Liver (tissue), 10 donors: ENCODE measurements around the gene CHKA. TPM values are rescaled to one million over a fixed set of nuclear protein-coding genes. Genes with fewer than 3 reads are reported as not detected.

ENCODE experiments used
- DNase-seq: peaks from one replicate; pipeline ENCODE4 v3.0.0-alpha.2; 2017; ENCODE audit warnings: low spot score
- H3K27ac ChIP-seq, 2 donors: one replicate each; pipeline ENCODE4 v1.7.0; 2013; ENCODE audit warnings: inconsistent platforms in 2 of 2, low read length in 2 of 2, control low read depth in 1 of 2, low read depth in 1 of 2, mild to moderate bottlenecking in 1 of 2
- H3K27me3 ChIP-seq, 4 donors: one replicate each; pipeline versions ENCODE4 v1.6.1 to v1.7.0; 2013; ENCODE audit warnings: low read length in 3 of 4, inconsistent platforms in 1 of 4, mild to moderate bottlenecking in 1 of 4, moderate library complexity in 1 of 4; ENCODE audit not compliant: control insufficient read depth in 4 of 4, insufficient read depth in 4 of 4
- H3K36me3 ChIP-seq, 4 donors: one replicate each; pipeline versions ENCODE4 v1.6.1 to v1.7.0; 2013; ENCODE audit warnings: low read length in 3 of 4, mild to moderate bottlenecking in 3 of 4, low read depth in 1 of 4, moderate library complexity in 1 of 4; ENCODE audit not compliant: control insufficient read depth in 4 of 4, insufficient read depth in 3 of 4
- H3K4me1 ChIP-seq, 4 donors: one replicate each; pipeline versions ENCODE4 v1.6.1 to v1.7.0; 2013; ENCODE audit warnings: low read length in 3 of 4, mild to moderate bottlenecking in 3 of 4, moderate library complexity in 1 of 4; ENCODE audit not compliant: control insufficient read depth in 4 of 4, insufficient read depth in 4 of 4
- H3K4me3 ChIP-seq, 3 donors: one replicate each; pipeline versions ENCODE4 v1.6.1 to v1.7.0; 2013; ENCODE audit warnings: low read length in 3 of 3, control low read depth in 1 of 3, low read depth in 1 of 3, mild to moderate bottlenecking in 1 of 3
- H3K9ac ChIP-seq, 2 donors: one replicate each; pipeline ENCODE4 v1.7.0; 2013; ENCODE audit warnings: low read length in 2 of 2, mild to moderate bottlenecking in 2 of 2, moderate library complexity in 2 of 2, control low read depth in 1 of 2, low read depth in 1 of 2
- H3K9me3 ChIP-seq, 4 donors: one replicate each; pipeline versions ENCODE4 v1.6.1 to v1.7.0; 2013; ENCODE audit warnings: low read length in 3 of 4; ENCODE audit not compliant: control insufficient read depth in 4 of 4
- FOXA2 ChIP-seq: IDR thresholded peaks from 2 replicates; pipeline ENCODE4 v1.6.1; 2016; ENCODE audit warnings: antibody characterized with exemption
- WGBS: extraction: QIAGEN DNeasy Blood & Tissue Kit; methylation state at CpG from one replicate; pipeline ENCODE4 v1.1.7; 2013; 5-methylcytosine and 5-hydroxymethylcytosine counted together
- polyA plus RNA-seq, 2 donors: library from polyadenylated mRNA; stranded (reverse) in 1 of 2; unstranded in 1 of 2; fragments of 200-250 nt in 1 of 2; fragments of >200 nt in 1 of 2; fragmentation: Nextera tagmentation in 1 of 2; extraction: Ambion mirVana in 1 of 2; gene quantifications; one replicate each; pipeline versions ENCODE4 v1.2.1 to v1.2.3, GENCODE V29; 2013 to 2015
- small RNA-seq: library from RNA; depleted of rRNA; stranded (forward); fragments of <200 nt; gene quantifications from one replicate; pipeline ENCODE3, GENCODE V24; 2014
- total RNA-seq, 2 donors: library from RNA; depleted of rRNA; stranded (reverse); fragments of >200 nt; gene quantifications; one replicate each; pipeline ENCODE4 v1.2.3, GENCODE V29; 2014
- donor health status: healthy.
- donor health status: healthy.
- donor health status: healthy.
- donor health status: healthy.
- donor health status: healthy.

CHKA gene
- total and polyA plus RNA-seq, 4 donors = 11.4 to 41.9 (median 17.3) TPM

GRCh38 chr11:68002938-68003845 lies 118.0 kb downstream of the CHKA start:
- 24% methylated on average over 86 of the region's 86 CpGs for WGBS
- Histone ChIP-seq H3K9ac (no peak overlapping the region), H3K9me3 (no peaks in the 10 kb centered on the region), H3K27me3 (no peaks in the 10 kb centered on the region), H3K4me1 (peaks cover 0 to 7% (median 3%) of the 10 kb centered on the region in 4 donors), H3K4me3 (peak overlapping the region in 2 of 3 donors; percentile 66 to 83), H3K36me3 (peaks cover 0 to 2% (median 0%) of the 10 kb centered on the region in 4 donors), H3K27ac (peak overlapping the region; percentile 36 to 57)
- no peak for TF ChIP-seq FOXA2
- no peak for DNase-seq

Small RNA genes lying within 50 kb of the gene (small RNA-seq; reads per million reads assigned to genes)
- not detected for gene MIR6753

Other genes with a start within 250 kb of the CHKA start
- 10 to 100 TPM; 16.5 to 19.1 TPM for gene UNC93B1, start 117.3 kb downstream of the CHKA start, total RNA-seq
- gene UNC93B1, start 117.3 kb downstream of the CHKA start, polyA plus RNA-seq = 10 to 100 TPM in 1 of 2 donors, 1 to 10 TPM in 1; 9.2 to 13.6 TPM
- gene ALDH3B1, start 111.1 kb downstream of the CHKA start, total RNA-seq = 1 to 10 TPM; 3.3 to 7.1 TPM
- 1 to 10 TPM; 1.6 to 3.6 TPM for gene ALDH3B1, start 111.1 kb downstream of the CHKA start, polyA plus RNA-seq
- gene NDUFS8, start 90.7 kb downstream of the CHKA start, total RNA-seq = 10 to 100 TPM; 61.2 to 89.8 TPM
- 100 to 1,000 TPM; 122 to 148 TPM for gene NDUFS8, start 90.7 kb downstream of the CHKA start, polyA plus RNA-seq
- gene TCIRG1, start 82.4 kb downstream of the CHKA start, total RNA-seq = 10 to 100 TPM; 32.2 to 96.1 TPM
- 10 to 100 TPM; 42.6 to 46.4 TPM for gene TCIRG1, start 82.4 kb downstream of the CHKA start, polyA plus RNA-seq
- gene KMT5B, start 91.9 kb upstream of the CHKA start, total RNA-seq = 10 to 100 TPM; 17.9 to 33.8 TPM
- gene KMT5B, start 91.9 kb upstream of the CHKA start, polyA plus RNA-seq = 10 to 100 TPM in 1 of 2 donors, 1 to 10 TPM in 1; 8.7 to 11.7 TPM
- 10 to 100 TPM in 1 of 2 donors, 1 to 10 TPM in 1; 7.8 to 39.8 TPM for gene C11orf24, start 150.6 kb upstream of the CHKA start, total RNA-seq
- gene C11orf24, start 150.6 kb upstream of the CHKA start, polyA plus RNA-seq = 10 to 100 TPM; 24.2 to 50.3 TPM
- gene LRP5, start 191.2 kb upstream of the CHKA start, total RNA-seq = 10 to 100 TPM; 53.8 to 99.3 TPM
- gene LRP5, start 191.2 kb upstream of the CHKA start, polyA plus RNA-seq = 10 to 100 TPM; 48.9 to 88.8 TPM